Stimulated activated CD4-positive, alpha-beta T cell treated with anti-CD3 and anti-CD28 coated beads, Interleukin-12 subunit alpha, Interleukin-12 subunit beta, amount 100 ng/mL, for 48 hours (primary cell): Measurements from ENCODE around the gene E2F2.

Source experiments
- DNase-seq, 3 donors: peaks; one replicate each; pipeline ENCODE4 v3.0.0-alpha.2; 2020; ENCODE audit warnings: low read depth in 2 of 3, low spot score in 1 of 3

The E2F2 gene

GRCh38 chr1:23530747-23531561, at the start of gene E2F2:
E2F2 (minus strand) TSS chr1:23531233; CDS start chr1:23530793, 440 bp downstream.
- peak; percentile 62 to 77 (median 71) for DNase-seq

- DNase-seq = no peak
These were observed 47.9 kb upstream of the E2F2 start for GRCh38 chr1:23578997-23579363.

- DNase-seq = no peak
These were observed 47.4 kb upstream of the E2F2 start for GRCh38 chr1:23578311-23578996.

GRCh38 chr1:23577056-23578004, 46.3 kb upstream of the E2F2 start:
- DNase-seq = peak in 2 of 3 donors; percentile 35 to 48

- no peak for DNase-seq
These were observed 45.5 kb upstream of the E2F2 start for GRCh38 chr1:23576338-23577055.

- DNase-seq = no peak
These were observed 44.3 kb upstream of the E2F2 start for GRCh38 chr1:23575226-23575810.

- DNase-seq = no peak
These were observed 43.3 kb upstream of the E2F2 start for GRCh38 chr1:23574265-23574754.

- no peak for DNase-seq
These were observed 42.6 kb upstream of the E2F2 start for GRCh38 chr1:23573574-23574182.

- no peak for DNase-seq
These were observed 40.4 kb upstream of the E2F2 start for GRCh38 chr1:23571465-23571864.

- DNase-seq = no peak
These were observed 39.1 kb upstream of the E2F2 start for GRCh38 chr1:23570001-23570691.

GRCh38 chr1:23568608-23569383, 37.8 kb upstream of the E2F2 start:
- DNase-seq = no peak

GRCh38 chr1:23567996-23568607, 37.1 kb upstream of the E2F2 start:
- DNase-seq = no peak

GRCh38 chr1:23567629-23567995, 36.6 kb upstream of the E2F2 start:
- no peak for DNase-seq

GRCh38 chr1:23566304-23566703, 35.3 kb upstream of the E2F2 start:
- no peak for DNase-seq

- no peak for DNase-seq
These were observed 34.7 kb upstream of the E2F2 start for GRCh38 chr1:23565776-23566175.

- DNase-seq = no peak
These were observed 33.6 kb upstream of the E2F2 start for GRCh38 chr1:23564529-23565122.

- no peak for DNase-seq
These were observed 32.8 kb upstream of the E2F2 start for GRCh38 chr1:23563755-23564374.
